Stimulated activated CD4-positive, alpha-beta T cell treated with anti-CD3 and anti-CD28 coated beads, Interleukin-4, amount 100 ng/mL, for 24 hours (primary cell): ENCODE data around the gene TLX3.
"Not testable (repeated sequence)": the region's sequence is repeated elsewhere in the genome, so short reads cannot be mapped to it uniquely, and the experiment has no call there.

ENCODE experiments used
- DNase-seq: peaks from one replicate; pipeline ENCODE4 v3.0.0-alpha.2; 2020

TLX3 gene

DNA sequence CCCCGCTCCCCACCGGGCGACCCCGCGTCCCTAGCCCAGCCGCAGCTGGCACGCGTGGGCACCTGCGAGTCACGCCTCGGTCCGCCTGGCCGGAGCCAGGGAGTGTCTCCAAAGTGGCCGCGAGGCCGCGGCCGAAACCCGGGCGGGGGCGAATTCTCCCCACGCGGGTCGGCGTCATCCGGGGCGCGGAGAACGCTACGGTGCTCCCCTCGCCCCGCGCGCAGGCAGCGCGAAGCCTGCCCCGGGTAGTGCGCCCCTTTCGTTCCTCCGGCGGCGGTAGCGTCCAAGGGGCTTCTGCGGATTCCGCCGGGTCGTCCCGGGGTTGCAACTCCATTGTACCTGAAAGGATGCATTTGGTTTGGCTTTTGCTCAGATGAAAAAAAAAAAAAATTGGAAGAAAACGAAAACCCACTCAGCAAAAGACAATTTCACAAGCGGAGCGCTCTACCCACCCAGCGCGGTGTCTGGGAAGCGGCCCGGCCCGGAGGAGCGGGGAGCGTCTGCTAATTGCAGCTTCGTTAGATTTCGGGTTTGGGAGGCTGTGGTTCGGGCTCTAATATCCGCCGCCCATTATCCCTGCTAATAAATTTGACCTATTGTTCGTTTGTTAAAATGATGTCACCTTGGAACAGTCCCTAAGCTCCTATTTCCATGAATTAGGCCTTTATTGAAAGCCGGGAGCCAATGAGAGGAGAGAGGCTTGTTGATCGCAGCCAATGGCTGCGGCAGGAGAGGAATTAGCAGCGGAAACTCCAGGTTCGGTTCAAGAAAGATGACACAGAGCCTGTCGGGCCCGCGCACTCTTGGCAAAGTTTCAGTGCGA lies at the start of gene TLX3:
TSS of gene TLX3 (plus strand) at position 796 of the 823 bp plus-strand sequence. CDS start 118 bp downstream, outside the sequence.
- no peak for DNase-seq

- no peak for DNase-seq
These were observed 47.7 kb upstream of the TLX3 start for GRCh38 chr5:171261361-171261760.

DNA sequence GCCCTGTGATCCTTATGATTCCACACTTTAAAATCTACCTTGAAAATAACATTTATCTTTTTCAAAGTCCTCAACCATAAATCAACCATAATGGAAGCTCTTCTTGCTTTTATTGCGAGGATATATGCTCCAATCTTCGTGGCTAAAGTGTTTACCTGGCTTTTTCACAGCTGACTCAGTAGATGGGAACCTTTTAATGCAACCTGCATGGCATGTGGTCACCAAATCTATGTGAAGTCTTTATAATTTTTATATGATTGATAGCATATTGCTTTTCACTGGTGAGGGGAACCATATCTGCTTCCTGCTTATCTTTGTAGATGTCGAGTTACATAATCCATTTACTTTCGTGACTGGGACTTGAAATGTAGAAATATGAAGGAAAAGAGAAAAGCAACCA lies 47.1 kb upstream of the TLX3 start:
- no peak for DNase-seq

DNA sequence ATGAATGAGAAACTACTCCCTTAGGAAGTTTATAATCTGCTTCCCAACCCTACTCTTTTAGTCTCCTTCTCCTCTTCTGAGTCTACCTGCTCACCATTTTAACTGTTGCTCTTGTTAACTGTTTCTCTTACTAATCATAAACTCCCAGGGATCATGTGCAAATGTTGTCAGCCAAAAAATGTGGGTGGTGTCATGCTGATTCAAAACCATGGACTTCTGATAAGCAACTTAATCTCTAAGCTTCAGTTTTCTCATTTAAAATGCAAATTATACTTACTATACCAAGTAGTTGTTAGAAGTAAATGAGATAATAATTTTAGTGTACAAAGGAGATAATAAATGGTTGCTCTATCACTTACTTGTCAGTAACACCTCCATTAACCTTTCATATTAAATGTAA lies 45.9 kb upstream of the TLX3 start:
- DNase-seq = no peak

GRCh38 chr5:171264843-171265242 lies 44.2 kb upstream of the TLX3 start:
- DNase-seq = no peak

GRCh38 chr5:171268700-171269620 lies 40.1 kb upstream of the TLX3 start:
- no peak for DNase-seq

GRCh38 chr5:171269717-171270116 lies 39.3 kb upstream of the TLX3 start:
- DNase-seq = no peak

DNA sequence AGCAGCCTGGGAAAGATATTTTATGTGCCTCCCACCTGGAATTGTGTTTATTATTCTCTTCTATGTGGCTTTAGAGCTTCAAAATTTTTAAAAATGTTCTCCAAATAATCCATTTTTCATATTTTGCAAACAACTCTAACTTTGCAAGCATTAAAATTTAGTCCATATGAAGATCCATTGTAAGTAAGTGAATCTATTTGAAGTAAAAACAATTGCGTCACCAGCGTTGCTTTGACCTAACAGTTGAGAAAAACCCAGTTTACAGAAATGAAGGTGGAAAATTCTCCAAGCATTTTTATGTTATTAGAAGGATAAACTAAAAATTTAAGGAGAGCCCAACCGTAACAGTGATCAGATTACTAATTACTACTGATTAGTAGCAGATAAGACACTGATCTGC lies 38.9 kb upstream of the TLX3 start:
- DNase-seq = no peak

GRCh38 chr5:171271798-171272197 lies 37.2 kb upstream of the TLX3 start:
- no peak for DNase-seq

DNA sequence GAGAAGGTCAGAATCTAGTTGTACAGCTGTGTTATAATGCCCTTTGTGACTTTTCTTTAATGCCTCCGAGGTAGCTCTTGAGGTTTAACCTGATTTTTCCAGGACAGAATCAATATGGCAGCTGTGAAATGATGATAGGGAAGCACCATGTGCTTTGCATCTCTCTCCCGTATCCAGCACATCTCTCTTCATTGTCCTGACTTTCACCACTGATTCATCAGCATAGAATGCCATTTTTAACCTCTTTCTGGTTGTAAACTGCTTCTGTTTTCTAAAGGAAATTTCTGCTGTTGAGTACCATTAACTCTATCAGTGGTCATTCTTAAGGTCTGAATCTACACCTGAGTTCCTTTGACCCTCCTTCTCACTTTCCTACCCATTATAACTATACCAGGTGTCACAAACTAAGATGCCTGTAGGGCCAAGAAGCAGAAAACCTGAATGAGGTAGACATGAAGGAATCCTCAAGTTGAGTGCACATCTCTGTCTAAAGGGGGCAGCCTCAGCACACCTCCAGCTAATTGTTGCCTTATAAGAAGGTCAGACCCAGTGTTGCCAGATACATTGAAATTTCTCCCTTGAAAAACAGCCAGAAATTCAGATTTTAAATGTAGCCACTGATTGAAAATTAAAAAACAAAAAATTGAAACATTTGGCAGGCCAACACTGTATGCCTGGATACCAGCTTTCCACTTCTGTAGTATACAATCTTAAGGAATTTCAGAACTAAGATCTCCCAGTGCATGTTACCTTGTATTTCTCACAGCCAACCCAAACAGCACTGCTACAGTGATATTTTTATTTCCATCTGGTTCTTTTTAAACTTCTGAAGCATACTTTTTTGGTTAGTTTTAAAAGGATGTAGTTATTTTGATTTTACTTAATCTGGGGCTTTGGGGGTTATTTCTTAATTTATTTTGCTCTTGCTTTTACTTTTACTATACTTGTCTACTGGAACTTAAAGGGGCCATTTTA lies 35.8 kb upstream of the TLX3 start:
- DNase-seq = no peak

DNA sequence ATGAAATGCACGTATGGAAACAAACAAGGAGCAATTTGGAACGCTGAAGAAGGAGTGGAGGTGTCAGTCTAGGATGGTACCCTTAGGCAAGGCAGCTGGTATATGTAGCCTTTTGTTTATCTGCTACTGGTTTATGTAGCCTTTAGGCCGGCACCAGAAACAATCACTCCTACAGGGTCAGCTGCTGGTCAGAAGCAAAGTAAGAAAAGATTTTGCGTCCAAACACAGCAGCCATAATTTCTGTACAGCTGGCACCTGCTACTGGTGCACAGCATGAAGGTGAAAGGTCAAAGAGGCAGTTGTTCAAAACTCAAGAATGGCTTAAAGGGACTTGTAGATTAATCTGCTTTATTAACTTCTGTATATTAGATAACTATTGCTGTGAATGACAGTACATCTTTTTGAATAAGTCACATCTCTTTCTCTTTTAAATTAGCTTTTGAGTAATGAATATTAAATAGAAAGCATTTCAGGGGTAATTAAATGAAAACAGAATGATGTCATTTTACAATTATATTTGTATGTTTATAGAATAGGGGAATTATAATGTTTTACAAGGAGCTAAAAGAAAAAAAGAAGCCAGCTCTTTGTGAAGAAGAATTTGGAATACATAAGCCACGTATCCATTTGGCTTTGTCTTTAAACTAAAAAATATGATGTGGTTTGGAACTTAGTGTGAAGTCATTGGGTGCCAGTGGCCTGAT lies 33.1 kb upstream of the TLX3 start:
- no peak for DNase-seq

- no peak for DNase-seq
These were observed 25.3 kb upstream of the TLX3 start for GRCh38 chr5:171283753-171284152.

GRCh38 chr5:171285465-171285864 lies 23.6 kb upstream of the TLX3 start:
- DNase-seq = no peak

DNA sequence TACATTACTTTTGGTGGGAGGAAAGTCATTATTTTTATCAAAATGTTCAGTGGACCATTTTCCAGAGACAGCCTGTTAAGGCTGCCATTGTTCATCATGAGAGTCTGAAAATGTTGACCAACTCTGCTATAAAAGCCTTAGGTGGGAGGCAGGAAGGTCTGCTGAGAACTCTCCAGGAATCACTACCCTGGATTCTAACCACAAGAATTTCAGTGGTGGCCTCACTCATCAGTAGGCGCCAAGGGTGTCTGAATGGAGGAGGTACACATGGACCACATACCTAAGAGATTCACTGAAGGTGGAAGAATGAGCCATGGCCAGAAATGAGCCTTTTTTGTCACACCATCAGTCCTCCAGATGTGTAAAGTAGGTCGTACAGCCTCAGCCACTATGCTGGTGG lies 21.0 kb upstream of the TLX3 start:
- no peak for DNase-seq

DNA sequence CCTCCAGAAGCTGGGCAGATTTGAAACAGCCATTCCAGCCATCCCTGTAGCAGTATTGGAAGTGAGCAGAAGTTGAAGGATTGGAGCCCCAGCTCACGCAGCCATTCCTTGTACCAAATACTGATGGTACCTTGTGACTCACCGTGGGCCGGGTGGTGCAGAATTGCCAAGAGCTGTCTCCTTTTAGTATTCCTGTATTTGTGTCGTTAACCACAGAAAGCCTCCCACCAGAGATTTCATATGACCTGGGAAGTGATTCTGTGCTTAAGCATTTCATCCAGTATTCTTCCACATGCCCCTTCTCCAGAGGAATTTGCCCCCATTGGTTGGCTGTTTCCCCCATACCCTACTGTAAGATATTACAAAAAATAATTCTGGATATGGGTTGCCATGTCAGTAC lies 17.7 kb upstream of the TLX3 start:
- DNase-seq = no peak

- no peak for DNase-seq
These were observed 13.7 kb upstream of the TLX3 start for GRCh38 chr5:171295299-171295698.

DNA sequence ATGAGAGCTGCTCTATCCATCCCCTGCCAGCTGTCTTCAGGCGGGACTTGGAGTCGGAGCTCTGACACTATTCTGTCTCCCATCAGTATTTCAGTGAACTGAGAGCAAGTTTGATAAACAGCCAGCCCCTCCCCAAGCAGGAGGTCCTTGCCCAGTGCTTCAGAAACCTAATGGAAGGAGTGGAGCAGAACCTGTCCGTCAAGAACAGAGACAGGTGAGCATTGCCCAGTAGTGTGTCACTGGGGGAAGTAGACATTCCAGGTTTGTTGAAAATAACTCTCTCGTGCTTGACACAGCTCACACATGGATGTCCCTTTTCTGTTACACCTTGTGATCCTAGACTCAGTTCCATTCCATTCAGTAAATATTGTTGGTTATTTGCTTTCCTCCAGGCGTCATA lies 13.2 kb upstream of the TLX3 start:
- no peak for DNase-seq

DNA sequence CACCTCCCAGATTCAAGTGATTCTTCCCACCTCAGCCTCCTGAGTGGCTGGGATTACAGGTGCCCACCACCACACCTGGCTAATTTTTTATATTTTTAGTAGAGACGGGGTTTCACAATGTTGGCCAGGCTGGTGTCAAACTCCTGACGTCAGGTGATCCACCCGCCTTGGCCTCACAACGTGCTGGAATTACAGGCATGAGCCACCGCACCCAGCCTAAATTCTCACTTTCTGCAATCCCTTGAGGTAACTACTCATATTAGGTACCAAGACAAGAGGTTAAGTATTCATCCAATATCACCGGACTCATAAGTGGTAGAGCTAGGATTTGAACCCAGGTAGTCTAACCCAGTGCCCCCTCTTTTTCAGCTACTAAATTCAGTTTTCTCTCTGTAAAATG lies 11.1 kb upstream of the TLX3 start:
- DNase-seq = not testable (repeated sequence)

GRCh38 chr5:171299228-171299627 lies 9.8 kb upstream of the TLX3 start:
- no peak for DNase-seq

DNA sequence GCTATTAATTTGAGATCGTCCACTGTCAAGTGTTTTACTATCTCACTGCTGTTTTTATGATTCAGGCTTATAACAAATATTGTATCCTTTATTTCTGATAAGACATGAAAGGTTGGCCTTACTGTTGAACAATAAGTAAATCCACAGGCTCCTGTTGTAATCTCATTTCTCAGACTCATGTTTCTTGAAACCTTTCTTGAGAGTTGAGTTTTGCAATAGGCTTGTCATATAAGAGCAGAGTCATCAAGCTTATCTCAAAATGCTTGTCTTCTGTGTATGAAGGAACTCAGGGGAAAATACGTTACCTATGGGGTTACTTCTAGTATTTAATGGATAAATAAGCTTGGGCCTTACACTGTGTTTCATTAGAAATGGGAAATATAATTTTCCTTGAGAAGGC lies 9.2 kb upstream of the TLX3 start:
- no peak for DNase-seq

DNA sequence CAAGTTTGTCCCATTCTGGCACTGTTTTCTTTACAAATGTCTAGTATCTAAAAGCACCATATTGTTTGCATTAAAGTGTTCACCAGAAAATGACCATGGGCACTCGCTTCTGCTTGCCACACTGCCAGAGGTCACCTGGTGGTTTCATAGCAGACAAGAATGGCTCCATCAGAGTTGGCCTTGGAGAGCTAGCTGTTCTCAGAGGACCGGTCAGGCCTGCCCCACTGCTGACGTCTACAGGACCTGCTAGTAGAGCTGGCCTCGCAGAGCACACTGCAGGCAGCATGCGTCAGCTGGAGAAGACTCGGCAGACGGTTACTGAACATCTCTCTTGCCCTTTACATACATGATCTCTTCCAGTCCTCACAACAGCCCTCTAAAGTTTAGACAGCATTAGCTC lies 8.7 kb upstream of the TLX3 start:
- DNase-seq = no peak

DNA sequence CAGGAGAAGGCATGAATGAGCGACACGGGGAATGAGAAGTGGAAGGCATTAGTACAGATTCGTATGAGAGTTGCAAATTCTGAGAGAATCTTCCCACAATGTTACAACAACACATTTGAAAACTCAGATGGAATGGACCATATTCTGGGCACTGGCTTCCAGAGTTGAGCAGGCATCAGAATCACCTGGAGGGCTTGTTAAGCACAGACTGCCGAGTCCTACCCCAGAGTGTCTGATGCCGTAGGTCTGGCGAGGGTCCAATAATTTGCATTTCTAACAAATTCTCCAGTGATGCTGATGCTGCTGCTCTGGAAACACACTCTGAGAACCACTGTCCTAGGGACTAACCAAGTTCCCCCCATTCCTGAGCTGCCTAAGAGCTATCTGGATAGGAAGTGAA lies 2.9 kb upstream of the TLX3 start:
- DNase-seq = no peak
